ENCODE results near the gene PPARD. TPM values are rescaled to one million over a fixed set of nuclear protein-coding genes. Genes with fewer than 3 reads are reported as not detected.

The PPARD gene
- total RNA-seq, 2 donors from 2014 or later = 38.1 to 41.8 TPM

DNA sequence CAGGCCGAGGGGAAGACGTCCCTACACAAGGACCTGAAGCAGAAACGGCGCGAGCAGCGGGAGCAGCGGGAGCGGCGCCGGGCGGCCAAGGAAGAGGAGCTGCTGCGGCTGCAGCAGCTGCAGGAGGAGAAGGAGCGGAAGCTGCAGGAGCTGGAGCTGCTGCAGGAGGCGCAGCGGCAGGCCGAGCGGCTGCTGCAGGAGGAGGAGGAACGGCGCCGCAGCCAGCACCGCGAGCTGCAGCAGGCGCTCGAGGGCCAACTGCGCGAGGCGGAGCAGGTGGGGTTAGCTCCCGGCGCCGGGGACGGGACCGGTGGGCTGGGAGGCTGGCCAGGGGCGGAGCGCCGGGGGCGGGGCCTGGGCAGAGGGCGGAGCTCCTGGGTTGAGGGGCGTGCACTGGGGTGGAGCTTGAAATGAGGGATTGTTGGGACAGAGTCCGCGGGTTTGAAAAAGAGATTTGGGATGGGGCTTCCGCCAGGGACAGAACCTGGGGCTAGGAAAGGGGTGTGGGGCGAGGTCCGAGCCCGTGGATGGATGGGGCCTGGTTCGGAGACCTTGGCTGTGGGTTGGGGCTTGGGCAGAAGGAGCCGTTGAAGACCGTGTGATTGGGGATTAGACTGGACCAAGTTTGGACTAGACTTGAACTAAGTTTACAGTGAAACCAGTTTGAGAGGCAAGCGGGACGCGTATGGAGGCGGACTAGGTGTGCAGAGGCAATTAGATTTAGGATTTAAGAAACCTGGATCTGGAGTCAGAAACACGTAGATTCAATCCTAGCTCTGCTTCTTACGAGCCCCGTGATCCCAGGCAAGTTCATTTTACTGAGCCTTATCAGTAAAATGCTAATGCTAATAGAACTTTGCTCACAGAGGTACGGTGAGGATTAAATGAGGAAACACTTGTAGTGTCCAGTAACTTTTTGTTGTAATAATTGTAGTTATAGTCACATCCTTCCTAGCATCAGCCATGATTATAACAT, 23.9 kb upstream of the PPARD start:
- TF ChIP-seq, protein P1, sequence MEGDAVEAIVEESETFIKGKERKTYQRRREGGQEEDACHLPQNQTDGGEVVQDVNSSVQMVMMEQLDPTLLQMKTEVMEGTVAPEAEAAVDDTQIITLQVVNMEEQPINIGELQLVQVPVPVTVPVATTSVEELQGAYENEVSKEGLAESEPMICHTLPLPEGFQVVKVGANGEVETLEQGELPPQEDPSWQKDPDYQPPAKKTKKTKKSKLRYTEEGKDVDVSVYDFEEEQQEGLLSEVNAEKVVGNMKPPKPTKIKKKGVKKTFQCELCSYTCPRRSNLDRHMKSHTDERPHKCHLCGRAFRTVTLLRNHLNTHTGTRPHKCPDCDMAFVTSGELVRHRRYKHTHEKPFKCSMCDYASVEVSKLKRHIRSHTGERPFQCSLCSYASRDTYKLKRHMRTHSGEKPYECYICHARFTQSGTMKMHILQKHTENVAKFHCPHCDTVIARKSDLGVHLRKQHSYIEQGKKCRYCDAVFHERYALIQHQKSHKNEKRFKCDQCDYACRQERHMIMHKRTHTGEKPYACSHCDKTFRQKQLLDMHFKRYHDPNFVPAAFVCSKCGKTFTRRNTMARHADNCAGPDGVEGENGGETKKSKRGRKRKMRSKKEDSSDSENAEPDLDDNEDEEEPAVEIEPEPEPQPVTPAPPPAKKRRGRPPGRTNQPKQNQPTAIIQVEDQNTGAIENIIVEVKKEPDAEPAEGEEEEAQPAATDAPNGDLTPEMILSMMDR (IDR thresholded peaks at IDR 0.05) = no peak
- Histone ChIP-seq H3K9ac (ENCODE audit: low read depth in 2 of 2, low read length in 2 of 2) (peak overlapping the region; percentile 35 to 68), H3K27ac (peak overlapping the region; percentile 14), H3K27me3 (no peaks in the 10 kb centered on the region), H3K36me3 (no peaks in the 10 kb centered on the region), H3K4me1 (no peaks in the 10 kb centered on the region), H3K4me3 (peak overlapping the region; percentile 60), H3K9me3 (no peaks in the 10 kb centered on the region)
- peak; percentile 94 for DNase-seq
- intact Hi-C loops (cut with DNase I) = no loop called here

DNA sequence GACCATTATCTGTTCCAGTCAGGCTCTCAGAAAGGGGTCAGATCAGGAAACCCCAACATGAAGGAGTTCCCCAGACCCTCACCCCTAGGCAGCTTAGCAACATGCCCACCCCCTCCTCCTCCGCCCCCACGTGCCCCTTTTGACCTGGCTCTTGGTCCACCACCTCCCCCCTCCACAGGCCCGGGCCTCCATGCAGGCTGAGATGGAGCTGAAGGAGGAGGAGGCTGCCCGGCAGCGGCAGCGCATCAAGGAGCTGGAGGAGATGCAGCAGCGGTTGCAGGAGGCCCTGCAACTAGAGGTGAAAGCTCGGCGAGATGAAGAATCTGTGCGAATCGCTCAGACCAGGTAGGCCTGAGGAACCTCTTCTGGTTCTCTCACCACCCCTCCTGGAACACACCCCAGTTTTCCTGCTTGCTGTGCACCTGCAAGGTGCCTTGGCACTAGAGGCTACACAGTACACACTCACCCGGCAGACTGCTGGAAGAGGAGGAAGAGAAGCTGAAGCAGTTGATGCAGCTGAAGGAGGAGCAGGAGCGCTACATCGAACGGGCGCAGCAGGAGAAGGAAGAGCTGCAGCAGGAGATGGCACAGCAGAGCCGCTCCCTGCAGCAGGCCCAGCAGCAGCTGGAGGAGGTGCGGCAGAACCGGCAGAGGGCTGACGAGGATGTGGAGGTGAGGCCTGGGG, 22.9 kb upstream of the PPARD start:
- no peak overlapping the region for H3K27ac ChIP-seq
- no peaks in the 10 kb centered on the region for H3K9me3 ChIP-seq
- H3K4me1 ChIP-seq = no peaks in the 10 kb centered on the region
- TF ChIP-seq, protein P1 (IDR thresholded peaks at IDR 0.05) = no peak
- H3K9ac ChIP-seq (ENCODE audit: low read depth in 2 of 2, low read length in 2 of 2) = no peak overlapping the region
- H3K36me3 ChIP-seq = no peaks in the 10 kb centered on the region
- H3K4me3 ChIP-seq = no peak overlapping the region
- DNase-seq = no peak
- intact Hi-C loops (cut with DNase I) = no loop called here
- H3K27me3 ChIP-seq = no peaks in the 10 kb centered on the region

DNA sequence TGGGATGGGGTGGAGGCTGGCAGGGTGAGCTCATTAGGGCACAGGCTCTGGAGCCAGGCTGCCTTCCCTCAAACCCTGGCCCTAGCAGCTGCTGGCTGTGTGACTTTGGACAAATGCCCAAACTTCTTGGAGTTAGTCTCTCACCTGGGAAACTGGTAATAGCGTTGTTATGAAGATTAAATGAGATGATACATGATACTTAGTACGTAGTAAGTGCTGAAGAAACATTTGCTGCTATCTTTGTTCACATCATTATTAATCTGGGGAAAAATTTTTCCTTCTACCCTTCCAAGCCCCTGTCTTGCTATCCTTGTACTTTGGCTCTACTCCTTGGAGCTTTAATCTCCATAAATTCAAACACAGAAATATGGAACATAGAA, 22.3 kb upstream of the PPARD start:
- no peak overlapping the region for H3K27ac ChIP-seq
- no peak overlapping the region for H3K9ac ChIP-seq (ENCODE audit: low read depth in 2 of 2, low read length in 2 of 2)
- intact Hi-C loops (cut with DNase I) = no loop called here
- no peaks in the 10 kb centered on the region for H3K9me3 ChIP-seq
- DNase-seq = no peak
- no peak overlapping the region for H3K4me3 ChIP-seq
- no peaks in the 10 kb centered on the region for H3K27me3 ChIP-seq
- TF ChIP-seq, protein P1 (IDR thresholded peaks at IDR 0.05) = no peak
- no peaks in the 10 kb centered on the region for H3K36me3 ChIP-seq
- no peaks in the 10 kb centered on the region for H3K4me1 ChIP-seq

DNA sequence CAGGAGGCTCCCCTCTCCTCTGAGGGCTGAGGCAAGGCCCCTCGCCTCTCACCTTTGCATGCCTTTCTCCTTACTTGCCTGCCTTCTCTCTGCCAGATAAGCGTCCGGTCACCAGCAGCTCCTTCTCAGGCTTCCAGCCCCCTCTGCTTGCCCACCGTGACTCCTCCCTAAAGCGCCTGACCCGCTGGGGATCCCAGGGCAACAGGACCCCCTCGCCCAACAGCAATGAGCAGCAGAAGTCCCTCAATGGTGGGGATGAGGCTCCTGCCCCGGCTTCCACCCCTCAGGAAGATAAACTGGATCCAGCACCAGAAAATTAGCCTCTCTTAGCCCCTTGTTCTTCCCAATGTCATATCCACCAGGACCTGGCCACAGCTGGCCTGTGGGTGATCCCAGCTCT, 21.3 kb upstream of the PPARD start:
- Histone ChIP-seq H3K36me3 (no peaks in the 10 kb centered on the region), H3K27ac (no peak overlapping the region), H3K9me3 (no peaks in the 10 kb centered on the region), H3K4me1 (no peaks in the 10 kb centered on the region), H3K9ac (ENCODE audit: low read depth in 2 of 2, low read length in 2 of 2) (no peak overlapping the region), H3K4me3 (no peak overlapping the region), H3K27me3 (no peaks in the 10 kb centered on the region)
- intact Hi-C loops (cut with DNase I) = no loop called here
- no peak for DNase-seq
- TF ChIP-seq, protein P1 (IDR thresholded peaks at IDR 0.05) = no peak

DNA sequence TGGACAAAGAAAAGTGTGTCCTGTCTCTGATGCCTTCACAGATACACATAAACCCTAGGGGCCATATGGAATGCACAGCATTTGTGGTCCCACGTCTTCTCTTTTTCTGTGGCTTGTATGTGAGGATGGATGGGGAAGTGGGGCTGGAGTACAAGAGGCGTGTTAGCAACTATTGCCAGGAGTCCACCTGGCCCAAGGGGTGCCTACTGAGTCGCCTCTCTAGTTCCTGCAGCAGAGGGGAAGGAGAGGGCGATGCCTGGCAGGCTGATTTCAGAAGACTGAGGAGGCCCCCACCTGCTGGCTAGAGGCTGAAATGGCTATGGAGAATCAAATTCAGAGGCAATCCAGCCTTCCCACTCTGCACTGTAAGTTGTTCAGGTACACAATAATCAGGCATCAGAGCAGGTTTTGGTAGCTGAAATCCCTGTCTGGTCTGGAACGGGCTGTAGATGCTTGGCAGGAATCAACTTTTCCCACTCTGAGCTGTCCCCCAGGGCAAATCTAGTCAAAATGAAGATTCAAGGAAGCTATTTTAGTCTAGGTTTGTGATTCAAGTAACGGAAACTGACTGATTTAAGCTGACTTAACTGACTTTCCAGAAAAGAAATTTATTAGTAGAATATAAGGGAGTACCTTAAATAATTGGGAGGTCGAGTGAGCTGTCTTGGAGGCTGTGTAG, 14.9 kb upstream of the PPARD start:
- intact Hi-C loops (cut with DNase I) = no loop called here
- no peaks in the 10 kb centered on the region for H3K36me3 ChIP-seq
- no peak overlapping the region for H3K27ac ChIP-seq
- no peaks in the 10 kb centered on the region for H3K9me3 ChIP-seq
- no peaks in the 10 kb centered on the region for H3K27me3 ChIP-seq
- peak; percentile 70 for DNase-seq
- no peak overlapping the region for H3K9ac ChIP-seq (ENCODE audit: low read depth in 2 of 2, low read length in 2 of 2)
- TF ChIP-seq, protein P1 (IDR thresholded peaks at IDR 0.05) = peak; percentile 45
- no peaks in the 10 kb centered on the region for H3K4me1 ChIP-seq
- no peak overlapping the region for H3K4me3 ChIP-seq
